HFF-Myc (cell line): Measurements from ENCODE around the gene CALB2.

Experiments used
- DNase-seq: peaks from one replicate; pipeline ENCODE4 v3.0.0-alpha.2; 2011; ENCODE audit warnings: low read depth; ENCODE audit errors: extremely low read depth
- H3K4me3 ChIP-seq: replicated peaks from 2 replicates; pipeline ENCODE4 v1.5.1; 2011; ENCODE audit warnings: low read depth, mild to moderate bottlenecking, control low read depth, low read length
- CTCF ChIP-seq: IDR thresholded peaks from 2 replicates; pipeline ENCODE4 v1.5.1; 2012; ENCODE audit warnings: mild to moderate bottlenecking, low read depth, low read length, control low read depth; ENCODE audit errors: missing control alignments

Gene CALB2

DNA sequence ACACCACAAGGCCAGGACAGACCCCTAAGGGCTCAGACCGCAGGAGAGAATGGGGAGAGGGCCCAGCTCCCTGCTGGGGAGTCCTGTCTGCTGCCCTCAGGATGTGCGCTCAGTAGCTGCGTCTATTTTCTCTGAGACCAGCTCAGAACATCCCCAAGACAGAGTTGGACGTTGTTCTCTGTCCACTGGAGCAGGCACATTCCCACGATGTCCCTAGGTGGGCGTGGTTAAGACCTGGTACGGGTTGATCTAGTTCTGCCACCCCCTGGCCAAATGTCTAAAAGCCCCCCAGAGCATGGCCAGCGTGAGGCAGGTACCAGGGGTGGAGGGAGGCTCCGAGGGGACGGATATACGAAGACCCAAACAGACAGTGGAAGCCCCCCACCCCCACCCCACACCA, 842 bp upstream of the CALB2 start:
- DNase-seq, result no peak
- H3K4me3 ChIP-seq, result no peak overlapping the region
- TF ChIP-seq CTCF, result no peak

GRCh38 chr16:71359431-71359830, 908 bp downstream of the CALB2 start:
- no peak overlapping the region for H3K4me3 ChIP-seq
- TF ChIP-seq CTCF, result no peak
- DNase-seq, result no peak

- H3K4me3 ChIP-seq, result no peak overlapping the region
- DNase-seq, result peak; percentile 71
- TF ChIP-seq CTCF, result no peak
Measured at GRCh38 chr16:71360378-71360777, 1.9 kb downstream of the CALB2 start.

- TF ChIP-seq CTCF, result no peak
- DNase-seq, result no peak
- H3K4me3 ChIP-seq, result no peak overlapping the region
Measured at GRCh38 chr16:71364133-71364681, 5.7 kb downstream of the CALB2 start.

- H3K4me3 ChIP-seq, result no peak overlapping the region
- no peak for DNase-seq
- no peak for TF ChIP-seq CTCF
Measured at GRCh38 chr16:71365021-71365420, 6.5 kb downstream of the CALB2 start.

GRCh38 chr16:71367241-71367976, 8.9 kb downstream of the CALB2 start:
- no peak for DNase-seq
- no peak overlapping the region for H3K4me3 ChIP-seq
- peak; percentile 74 for TF ChIP-seq CTCF
